B cell (primary cell): ENCODE results near the gene PRKCH. TPM values are rescaled to one million over a fixed set of nuclear protein-coding genes. Genes with fewer than 3 reads are reported as not detected.

Experiments used
- ATAC-seq: fragments of 200-7000 bp; cut with Tn5 transposase; one replicate; pipeline ENCODE4 v1.10.0; 2021; ENCODE audit warnings: low read depth, mild to moderate bottlenecking, moderate number of reproducible peaks, moderate library complexity
- CTCF ChIA-PET: fragments of 350-600 bp; sonication (Branson Sonifier 250); formaldehyde crosslinking; loops from one replicate; lab custom pipeline; 2021; ENCODE audit warnings: antibody characterized with exemption, inconsistent platforms; lab: Charles Lee
- POLR2A ChIA-PET: fragments of 350-600 bp; sonication (Branson Sonifier 250); formaldehyde crosslinking; loops from one replicate; lab custom pipeline; 2021; ENCODE audit warnings: antibody characterized with exemption; lab: Charles Lee
- DNase-seq: peaks from one replicate; pipeline ENCODE4 v3.0.0; 2013
- H2AFZ ChIP-seq: 2 replicates; pipeline ENCODE4 v1.6.1; 2012; ENCODE audit warnings: mild to moderate bottlenecking, low read depth, low read length; ENCODE audit not compliant: insufficient read depth, poor library complexity, severe bottlenecking
- H3K27ac ChIP-seq, 2 donors: 1 replicate in 1 of 2; 2 replicates in 1 of 2; pipeline ENCODE4 v1.5.1; 2012 to 2013; ENCODE audit warnings: low read length in 2 of 2, mild to moderate bottlenecking in 2 of 2, moderate library complexity in 1 of 2
- H3K27me3 ChIP-seq, 4 experiments: fragments of 200-600 bp in 1 of 4; sonication (generic) in 1 of 4; replicated peaks in 1 of 4; 1 replicate in 2 of 4; 2 replicates in 2 of 4; pipeline versions ENCODE4 v1.6.1 to v1.7.0; 2013 to 2016; ENCODE audit warnings: low read length in 3 of 4, mild to moderate bottlenecking in 2 of 4, mixed read lengths in 1 of 4, moderate library complexity in 1 of 4; ENCODE audit not compliant: insufficient read depth in 4 of 4, control insufficient read depth in 3 of 4; ENCODE audit errors: control extremely low read depth in 1 of 4
- H3K36me3 ChIP-seq, 2 experiments: replicated peaks in 1 of 2; 1 replicate in 1 of 2; 2 replicates in 1 of 2; pipeline versions ENCODE4 v1.6.1 to v1.7.1; 2013; ENCODE audit warnings: low read length in 1 of 2; ENCODE audit not compliant: insufficient read depth in 2 of 2, control insufficient read depth in 1 of 2; ENCODE audit errors: control extremely low read depth in 1 of 2, extremely low read depth in 1 of 2
- H3K4me1 ChIP-seq, 2 donors: fragments of 200-600 bp in 1 of 2; sonication (generic) in 1 of 2; 1 replicate in 1 of 2; 2 replicates in 1 of 2; pipeline versions ENCODE4 v1.5.1 to v1.6.1; 2013 to 2017; ENCODE audit warnings: low read length in 2 of 2; ENCODE audit not compliant: control insufficient read depth in 2 of 2, insufficient read depth in 2 of 2
- H3K4me2 ChIP-seq: replicated peaks from 2 replicates; pipeline ENCODE3; 2012; ENCODE audit warnings: mild to moderate bottlenecking, low read depth, low read length; ENCODE audit not compliant: poor library complexity, severe bottlenecking
- H3K4me3 ChIP-seq, 5 experiments: fragments of 200-600 bp in 1 of 5; sonication (generic) in 1 of 5; 1 replicate in 3 of 5; 2 replicates in 2 of 5; pipeline versions ENCODE4 v1.5.1 to v1.7.0; 2011 to 2016; ENCODE audit warnings: low read length in 4 of 5, mild to moderate bottlenecking in 4 of 5, low read depth in 2 of 5, control low read depth in 1 of 5, moderate library complexity in 1 of 5; ENCODE audit not compliant: insufficient read depth in 1 of 5; ENCODE audit errors: control extremely low read depth in 1 of 5, extremely low read depth in 1 of 5
- H3K79me2 ChIP-seq: fragments of 200-600 bp; sonication (generic); one replicate; pipeline ENCODE4 v1.6.0; 2016; ENCODE audit warnings: low read length; ENCODE audit not compliant: control insufficient read depth, insufficient read depth
- H3K9ac ChIP-seq: fragments of 200-600 bp; sonication (generic); 2 replicates; pipeline ENCODE4 v1.6.1; 2017; ENCODE audit warnings: mild to moderate bottlenecking, low read length, moderate library complexity
- H3K9me3 ChIP-seq, 3 donors: one replicate each; pipeline versions ENCODE4 v1.6.1 to v1.7.1; 2013; ENCODE audit warnings: low read length in 2 of 3; ENCODE audit not compliant: control insufficient read depth in 2 of 3, insufficient read depth in 1 of 3; ENCODE audit errors: control extremely low read depth in 1 of 3
- H4K20me1 ChIP-seq: 2 replicates; pipeline ENCODE4 v1.6.0; 2012; ENCODE audit warnings: mild to moderate bottlenecking, low read length; ENCODE audit not compliant: insufficient read depth, control insufficient read depth, poor library complexity, severe bottlenecking
- H3K27ac Mint-ChIP-seq: one replicate; pipeline ENCODE4 v1.8.0; 2021; ENCODE audit warnings: mixed read lengths
- H3K27me3 Mint-ChIP-seq: one replicate; pipeline ENCODE4 v1.8.0; 2021; ENCODE audit warnings: mixed read lengths
- H3K4me1 Mint-ChIP-seq: one replicate; pipeline ENCODE4 v1.8.0; 2021; ENCODE audit warnings: mixed read lengths
- H3K4me3 Mint-ChIP-seq: one replicate; pipeline ENCODE4 v1.8.0; 2021; ENCODE audit warnings: mixed read lengths
- H3K9me3 Mint-ChIP-seq: one replicate; pipeline ENCODE4 v1.8.0; 2022; ENCODE audit warnings: mixed read lengths; ENCODE audit not compliant: insufficient read depth
- EZH2 ChIP-seq: IDR thresholded peaks from 2 replicates; pipeline ENCODE4 v1.6.1; 2012; ENCODE audit warnings: borderline replicate concordance, low read depth, mild to moderate bottlenecking, moderate library complexity, low read length; ENCODE audit not compliant: insufficient read depth, poor library complexity, severe bottlenecking
- WGBS: methylation state at CpG from one replicate; pipeline ENCODE4 v1.1.5; 2013; ENCODE audit warnings: missing lambda C conversion rate; ENCODE audit not compliant: insufficient coverage; 5-methylcytosine and 5-hydroxymethylcytosine counted together
- intact Hi-C: fragments of 100-400 bp; cut with micrococcal nuclease; formaldehyde crosslinking; loops from one replicate; pipeline ENCODE4 v1.10.0; 2022
- polyA plus RNA-seq: library from polyadenylated mRNA; depleted of rRNA; stranded (reverse); fragments of >200 nt; gene quantifications from 2 replicates; pipeline ENCODE4 v1.2.3, GENCODE V29; 2012
- total RNA-seq, 2 donors: library from RNA; stranded (reverse); fragments of 120-200 nt in 1 of 2; gene quantifications; 1 replicate in 1 of 2; 2 replicates in 1 of 2; pipeline versions ENCODE4 v1.2.3 to v1.2.4, GENCODE V29; 2013 to 2022
- TF ChIP-seq, protein P1 (sequence below): fragments of 200-600 bp; IDR thresholded peaks from one replicate; pipeline ENCODE4 v1.8.0; 2022; ENCODE audit warnings: antibody characterized with exemption, mild to moderate bottlenecking

The PRKCH gene
- total and polyA plus RNA-seq, 2 donors (not counting 1 experiment from before 2014, with no cell fraction given): 2.0 to 5.0 TPM

DNA sequence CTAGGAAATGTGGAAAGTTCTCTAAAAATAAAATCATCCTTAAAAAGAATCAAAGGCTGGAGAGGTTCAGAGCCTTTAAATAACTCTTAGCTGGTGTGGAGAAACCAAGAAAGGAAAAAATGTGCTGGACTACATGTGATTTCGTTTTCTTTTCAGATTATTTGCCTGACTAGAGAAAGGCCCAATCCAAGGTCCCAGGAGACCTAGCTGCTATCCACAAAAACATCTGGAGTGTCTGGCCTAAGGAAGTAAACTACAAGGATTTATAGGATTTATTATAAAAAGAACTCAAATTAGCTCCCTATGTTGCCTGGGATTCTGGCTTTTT lies 39.5 kb upstream of the PRKCH start:
- no peak overlapping the region for H3K4me3 Mint-ChIP-seq
- POLR2A ChIA-PET: no interaction called here
- H3K4me2 ChIP-seq: no peak overlapping the region

DNA sequence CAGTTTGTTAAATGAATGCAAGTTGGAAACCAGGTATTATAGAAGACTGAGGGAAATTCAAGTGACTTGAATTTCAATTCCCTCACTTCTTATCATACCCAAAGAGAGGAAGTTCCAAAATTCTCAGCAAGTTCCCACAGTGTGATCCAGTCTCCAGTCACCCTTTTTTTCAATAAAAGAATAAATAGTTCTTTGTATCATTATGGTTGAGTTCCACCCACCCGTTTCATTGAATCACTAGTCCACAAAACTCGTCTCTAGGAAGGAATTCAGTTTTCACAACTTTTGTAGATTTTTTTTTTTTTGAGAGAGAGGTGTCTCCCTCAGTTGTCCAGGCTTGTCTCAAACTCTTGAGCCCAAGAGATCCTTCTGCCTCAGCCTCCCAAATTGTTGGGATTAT lies 38.6 kb upstream of the PRKCH start:
- CTCF ChIA-PET: interaction anchor here (1.2 kb wide), 1 partner anchor 933 kb away, joined by 3 read pairs; no protein-coding TSS in a partner anchor
- intact Hi-C loops: no loop called here
- no peak overlapping the region for H3K9ac ChIP-seq
- Mint-ChIP-seq H3K4me1 (peaks cover 13% of the 10 kb centered on the region), H3K27me3 (peaks cover 66% of the 10 kb centered on the region), H3K27ac (no peak overlapping the region), H3K9me3 (no peaks in the 10 kb centered on the region), H3K4me3 (no peak overlapping the region)
- peaks cover 0 to 29% (median 26%) of the 10 kb centered on the region in 4 experiments for H3K27me3 ChIP-seq
- ATAC-seq (no peak), DNase-seq (no peak)
- no peak overlapping the region for H3K4me2 ChIP-seq
- TF ChIP-seq, protein P1, sequence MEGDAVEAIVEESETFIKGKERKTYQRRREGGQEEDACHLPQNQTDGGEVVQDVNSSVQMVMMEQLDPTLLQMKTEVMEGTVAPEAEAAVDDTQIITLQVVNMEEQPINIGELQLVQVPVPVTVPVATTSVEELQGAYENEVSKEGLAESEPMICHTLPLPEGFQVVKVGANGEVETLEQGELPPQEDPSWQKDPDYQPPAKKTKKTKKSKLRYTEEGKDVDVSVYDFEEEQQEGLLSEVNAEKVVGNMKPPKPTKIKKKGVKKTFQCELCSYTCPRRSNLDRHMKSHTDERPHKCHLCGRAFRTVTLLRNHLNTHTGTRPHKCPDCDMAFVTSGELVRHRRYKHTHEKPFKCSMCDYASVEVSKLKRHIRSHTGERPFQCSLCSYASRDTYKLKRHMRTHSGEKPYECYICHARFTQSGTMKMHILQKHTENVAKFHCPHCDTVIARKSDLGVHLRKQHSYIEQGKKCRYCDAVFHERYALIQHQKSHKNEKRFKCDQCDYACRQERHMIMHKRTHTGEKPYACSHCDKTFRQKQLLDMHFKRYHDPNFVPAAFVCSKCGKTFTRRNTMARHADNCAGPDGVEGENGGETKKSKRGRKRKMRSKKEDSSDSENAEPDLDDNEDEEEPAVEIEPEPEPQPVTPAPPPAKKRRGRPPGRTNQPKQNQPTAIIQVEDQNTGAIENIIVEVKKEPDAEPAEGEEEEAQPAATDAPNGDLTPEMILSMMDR: no peak
- no peak for TF ChIP-seq EZH2
- H3K9me3 ChIP-seq: peaks cover 0 to 4% (median 0%) of the 10 kb centered on the region in 3 donors
- H3K4me1 ChIP-seq: peaks cover 10 to 18% of the 10 kb centered on the region in 2 donors
- H3K36me3 ChIP-seq: no peaks in the 10 kb centered on the region
- H2AFZ ChIP-seq: no peak overlapping the region
- H3K79me2 ChIP-seq: no peaks in the 10 kb centered on the region
- H3K4me3 ChIP-seq: no peak overlapping the region
- no CpG with 5 or more reads among the region's 2 CpGs for WGBS
- POLR2A ChIA-PET: no interaction called here
- H3K27ac ChIP-seq: no peak overlapping the region
- no peaks in the 10 kb centered on the region for H4K20me1 ChIP-seq

More for the DNA sequence above, 39.5 kb upstream of the PRKCH start:
- Histone ChIP-seq H3K36me3 (no peaks in the 10 kb centered on the region), H2AFZ (no peak overlapping the region), H4K20me1 (no peaks in the 10 kb centered on the region), H3K27me3 (peaks cover 0 to 29% (median 26%) of the 10 kb centered on the region in 4 experiments), H3K79me2 (no peaks in the 10 kb centered on the region), H3K4me3 (no peak overlapping the region), H3K9ac (no peak overlapping the region), H3K9me3 (peaks cover 0 to 4% (median 0%) of the 10 kb centered on the region in 3 donors), H3K4me1 (peaks cover 10 to 18% of the 10 kb centered on the region in 2 donors), H3K27ac (no peak overlapping the region)
- TF ChIP-seq, protein P1: no peak
- TF ChIP-seq EZH2: no peak
- intact Hi-C loops: no loop called here
- Mint-ChIP-seq H3K27me3 (peaks cover 64% of the 10 kb centered on the region), H3K4me1 (peaks cover 13% of the 10 kb centered on the region), H3K9me3 (no peaks in the 10 kb centered on the region), H3K27ac (no peak overlapping the region)
- DNase-seq (no peak), ATAC-seq (no peak)
- WGBS: no CpG with 5 or more reads among the region's 1 CpG
- CTCF ChIA-PET: interaction anchor here (1.2 kb wide), 2 partner anchors 11 to 932 kb away, joined by 3 to 5 read pairs; no protein-coding TSS in a partner anchor
